Lower leg skin (tissue), 3 donors: ENCODE measurements around the gene LSM4.

Source experiments
- CTCF ChIP-seq, 3 donors: fragments of 450-650 bp; IDR thresholded peaks; one replicate each; pipeline ENCODE4 v1.5.1; 2016; ENCODE audit warnings: antibody characterized with exemption in 3 of 3, mild to moderate bottlenecking in 3 of 3, moderate library complexity in 2 of 3
- POLR2A ChIP-seq, 2 donors: fragments of 450-650 bp; IDR thresholded peaks; one replicate each; pipeline ENCODE4 v1.6.1; 2016 to 2017; ENCODE audit warnings: antibody characterized with exemption in 2 of 2, mild to moderate bottlenecking in 1 of 2, moderate library complexity in 1 of 2

GRCh38 chr19:18321734-18322102 is 1.2 kb downstream of the LSM4 start:
- TF ChIP-seq CTCF (IDR thresholded peaks at IDR 0.05) (no peak), POLR2A (IDR thresholded peaks at IDR 0.05) (no peak)
